ENCODE data around the gene TSEN15.
"Not testable (repeated sequence)": the region's sequence is repeated elsewhere in the genome, so short reads cannot be mapped to it uniquely, and the experiment has no call there.

TSEN15 gene

GRCh38 chr1:184031409-184032107 is 20.0 kb upstream of the TSEN15 start:
- DNase-seq (ENCODE audit: low read depth) = no peak

GRCh38 chr1:184032306-184032929 is 19.1 kb upstream of the TSEN15 start:
- DNase-seq (ENCODE audit: low read depth) = no peak

- DNase-seq (ENCODE audit: low read depth) = no peak
Observed at GRCh38 chr1:184032930-184033418, 18.6 kb upstream of the TSEN15 start.

- DNase-seq (ENCODE audit: low read depth) = peak; percentile 18
Observed at GRCh38 chr1:184033711-184034167, 17.8 kb upstream of the TSEN15 start.

DNA sequence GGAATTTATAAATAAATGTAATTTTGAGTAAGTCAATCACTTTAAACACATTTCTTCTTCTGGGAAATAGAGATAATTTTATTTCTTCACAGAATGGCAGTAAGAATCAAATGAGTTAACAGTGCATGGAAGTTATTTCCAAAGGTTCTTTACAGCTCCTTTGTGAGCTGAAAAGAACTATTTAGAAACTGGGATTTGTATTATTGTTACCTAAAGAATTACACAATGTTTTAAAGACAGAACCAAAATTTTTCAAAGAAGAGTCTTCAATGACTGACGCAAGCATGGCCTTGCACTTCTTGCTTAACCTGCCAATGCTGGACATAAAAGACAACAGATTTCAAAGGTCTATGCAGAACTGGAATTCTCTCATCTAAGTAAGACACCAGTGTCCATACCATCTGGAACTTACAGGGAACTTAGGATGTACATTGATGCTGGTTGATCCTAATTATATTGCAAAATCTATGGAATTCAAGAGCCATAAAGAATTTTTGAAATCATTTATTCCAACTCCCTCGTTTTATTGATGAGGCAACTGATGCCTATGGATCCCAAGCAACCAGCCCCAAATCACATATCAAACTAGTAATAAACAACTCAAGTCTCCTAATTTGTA is 16.7 kb upstream of the TSEN15 start:
- DNase-seq (ENCODE audit: low read depth) = no peak

DNA sequence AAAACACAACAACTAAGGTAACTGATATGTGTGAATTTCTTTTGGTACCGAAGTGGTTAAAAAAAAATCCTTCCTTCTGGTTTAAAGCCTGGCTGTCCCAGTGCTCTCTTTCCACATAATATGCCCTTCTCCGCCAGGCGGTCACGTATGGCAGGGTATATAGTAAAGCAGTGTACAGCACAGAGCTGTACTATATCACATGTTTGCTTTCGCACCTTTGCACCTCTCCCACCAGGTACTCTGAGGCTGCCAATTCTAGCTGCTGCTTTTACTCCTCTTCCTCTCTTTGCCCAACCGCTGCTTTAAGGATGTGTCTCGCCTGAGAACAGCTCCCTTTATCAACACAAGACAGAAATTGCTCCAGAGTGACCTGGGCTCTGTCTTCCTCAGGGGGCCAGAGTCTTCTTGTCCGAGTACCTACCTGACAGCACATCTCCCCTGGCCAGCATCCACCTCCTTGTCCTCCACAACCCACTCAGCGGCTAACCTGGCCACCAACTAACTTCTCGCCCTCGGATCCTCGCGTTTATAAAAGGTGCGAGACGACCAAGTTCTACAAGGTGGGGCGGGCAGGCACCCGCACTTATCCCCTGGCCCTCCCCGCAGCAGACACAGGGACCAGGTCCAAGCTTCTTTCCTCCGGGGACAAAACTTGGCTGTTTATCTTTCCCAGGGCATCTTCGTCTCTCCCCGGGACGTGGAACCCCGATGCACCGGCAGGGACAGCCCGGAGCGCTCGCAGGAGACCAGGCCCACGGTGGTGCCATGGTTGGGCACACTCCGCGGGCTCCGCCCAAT is 15.6 kb upstream of the TSEN15 start:
- DNase-seq (ENCODE audit: low read depth) = no peak

- no peak for DNase-seq (ENCODE audit: low read depth)
Observed at GRCh38 chr1:184036517-184036949, 15.0 kb upstream of the TSEN15 start.

- DNase-seq (ENCODE audit: low read depth) = no peak
Observed at GRCh38 chr1:184037849-184038591, 13.5 kb upstream of the TSEN15 start.

GRCh38 chr1:184039126-184039525 is 12.4 kb upstream of the TSEN15 start:
- no peak for DNase-seq (ENCODE audit: low read depth)

DNA sequence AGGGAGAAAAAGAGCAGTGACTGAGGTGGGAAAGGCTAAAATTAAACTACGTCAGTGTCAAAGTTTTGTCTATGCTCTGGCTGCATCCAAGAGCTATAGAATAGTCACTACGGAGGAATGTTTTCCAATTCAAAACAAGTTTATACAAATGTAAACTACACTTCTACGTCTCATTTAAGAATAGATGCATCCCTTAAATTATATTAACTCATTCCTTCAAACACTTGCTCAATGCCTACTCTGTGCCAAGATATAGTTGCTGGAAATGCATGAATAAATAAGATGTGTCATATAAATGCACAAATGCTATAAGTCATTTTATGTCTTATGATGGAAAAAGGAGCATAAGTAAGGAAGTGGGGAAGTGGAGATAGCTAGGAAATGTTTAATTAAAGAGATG is 9.8 kb upstream of the TSEN15 start:
- no peak for DNase-seq (ENCODE audit: low read depth)

DNA sequence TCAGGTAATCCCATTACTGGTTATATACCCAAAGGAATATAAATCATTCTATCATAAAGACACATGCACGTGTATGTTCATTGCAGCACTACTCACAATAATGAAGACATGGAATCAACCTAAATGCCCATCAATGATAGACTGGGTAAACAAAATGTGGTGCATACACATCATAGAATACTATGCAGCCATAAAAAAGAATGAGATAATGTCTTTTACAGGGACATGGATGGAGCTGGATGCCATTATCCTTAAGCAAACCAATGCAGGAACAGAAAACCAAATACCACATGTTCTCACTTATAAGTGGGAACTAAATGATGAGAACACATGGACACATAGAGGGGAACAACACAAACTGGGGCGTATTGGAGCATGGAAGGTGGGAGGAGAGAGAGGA is 8.2 kb upstream of the TSEN15 start:
- DNase-seq (ENCODE audit: low read depth) = not testable (repeated sequence)

- DNase-seq (ENCODE audit: low read depth) = no peak
Observed at GRCh38 chr1:184044603-184045376, 6.7 kb upstream of the TSEN15 start.

DNA sequence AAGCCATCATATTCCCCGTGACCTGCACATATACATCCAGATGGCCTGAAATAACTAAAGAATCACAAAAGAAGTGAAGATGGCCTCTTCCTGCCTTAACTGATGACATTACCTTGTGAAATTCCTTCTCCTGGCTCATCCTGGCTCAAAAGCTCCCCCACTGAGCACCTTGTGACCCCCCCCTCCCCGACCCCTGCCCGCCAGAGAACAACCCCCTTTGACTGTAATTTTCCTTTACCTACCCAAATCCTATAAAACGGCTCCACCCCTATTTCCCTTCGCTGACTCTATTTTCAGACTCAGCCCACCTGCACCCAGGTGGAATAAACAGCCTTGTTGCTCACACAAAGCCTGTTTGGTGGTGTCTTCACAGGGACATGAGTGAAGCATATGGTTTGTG is 4.0 kb upstream of the TSEN15 start:
- DNase-seq (ENCODE audit: low read depth) = not testable (repeated sequence)

DNA sequence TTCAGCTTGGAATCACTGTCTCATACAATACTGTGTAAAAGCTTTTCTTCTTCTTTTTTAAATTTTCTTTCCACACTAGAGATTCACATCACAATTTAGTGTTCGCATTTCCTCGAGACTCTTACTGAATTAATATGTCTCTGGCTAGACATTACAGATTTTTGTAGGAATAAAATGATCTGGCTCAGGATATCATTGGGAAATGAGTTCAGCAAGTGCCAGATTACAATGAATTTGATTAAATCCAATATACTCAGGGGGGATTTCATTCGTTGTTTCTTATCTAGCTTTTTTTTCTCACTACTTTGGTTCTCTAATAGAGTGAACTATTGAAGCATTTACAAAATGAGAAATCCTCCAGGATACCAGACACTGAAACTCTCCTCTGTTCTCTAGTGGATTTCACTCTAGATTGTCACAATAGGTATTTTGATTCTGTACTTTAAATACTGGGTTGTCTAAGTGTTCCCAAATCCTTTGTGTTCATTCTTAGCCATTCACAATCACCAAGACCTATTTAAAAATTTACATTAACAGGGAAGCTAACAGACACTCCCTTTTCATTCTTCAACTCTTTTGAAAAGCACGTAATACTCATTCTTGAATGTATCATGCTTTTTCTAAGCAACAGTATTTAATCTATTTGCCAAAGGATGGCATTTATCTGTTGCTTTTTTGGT is 2.8 kb upstream of the TSEN15 start:
- no peak for DNase-seq (ENCODE audit: low read depth)

DNA sequence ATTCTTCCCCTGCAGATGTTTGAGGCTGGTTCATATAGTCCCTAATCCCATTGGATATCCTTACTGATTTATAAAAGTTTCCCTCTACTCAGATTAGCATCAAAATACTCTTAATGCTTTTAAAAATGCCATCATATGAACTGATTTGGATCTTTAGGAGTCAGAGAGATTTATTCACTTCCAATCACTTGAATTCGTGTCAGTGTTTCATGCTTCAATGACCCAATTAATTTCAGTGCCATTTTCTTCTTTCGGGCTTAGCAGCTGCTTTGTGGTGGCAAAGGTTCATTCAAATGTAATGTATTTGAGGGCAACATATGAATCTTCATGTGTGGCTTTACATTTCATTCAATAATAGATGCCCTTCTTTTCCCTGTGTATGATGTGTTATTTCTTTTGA is 2.2 kb upstream of the TSEN15 start:
- DNase-seq (ENCODE audit: low read depth) = no peak

DNA sequence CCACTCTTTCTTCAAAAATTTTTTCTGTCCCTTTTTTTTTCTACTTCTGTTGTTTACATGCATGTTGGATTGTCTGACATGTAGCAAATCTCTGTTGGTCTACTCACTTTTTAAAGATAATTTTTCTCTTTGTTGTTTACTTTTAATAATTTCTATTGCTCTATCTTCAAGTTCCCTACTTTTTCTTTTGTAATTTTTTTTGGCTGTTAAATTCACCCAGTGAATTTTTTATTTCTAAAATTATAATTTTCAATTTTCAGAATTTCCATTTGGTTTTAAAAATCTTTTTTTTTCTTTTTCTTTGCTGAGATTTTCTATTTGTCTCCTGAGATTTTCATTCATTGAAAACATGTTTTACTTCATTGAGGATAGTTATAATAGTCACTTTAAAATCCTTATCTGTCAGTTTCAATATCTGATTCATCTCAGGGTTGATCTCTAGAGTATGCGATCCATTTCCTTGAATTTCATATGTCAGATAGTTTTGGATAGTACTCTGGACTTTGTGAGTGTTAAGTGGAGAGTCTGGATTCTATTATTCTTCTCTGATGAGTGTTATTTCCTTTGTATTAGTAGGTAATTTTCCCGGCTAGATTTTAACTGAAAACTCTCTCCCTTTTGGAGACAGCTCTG is 1.6 kb upstream of the TSEN15 start:
- DNase-seq (ENCODE audit: low read depth) = no peak

DNA sequence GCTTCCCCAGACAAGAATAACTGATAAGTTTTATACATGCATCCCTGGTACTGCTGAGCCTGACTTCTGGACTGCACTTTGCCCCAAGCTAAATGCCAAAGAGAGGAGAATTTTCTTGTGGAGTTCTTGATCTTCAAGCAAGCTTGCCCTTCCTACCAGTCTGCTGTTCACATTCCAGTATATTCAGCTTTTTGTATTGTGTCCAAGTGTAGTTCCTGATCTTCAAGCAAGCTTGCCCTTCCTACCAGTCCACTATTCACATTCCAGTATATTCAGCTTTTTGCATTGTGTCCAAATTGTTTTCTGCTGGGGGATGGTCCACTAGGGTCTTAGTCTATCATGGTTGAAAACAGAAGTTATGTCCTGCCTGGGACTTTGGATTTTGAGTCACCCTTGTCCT is 894 bp upstream of the TSEN15 start:
- no peak for DNase-seq (ENCODE audit: low read depth)

DNA sequence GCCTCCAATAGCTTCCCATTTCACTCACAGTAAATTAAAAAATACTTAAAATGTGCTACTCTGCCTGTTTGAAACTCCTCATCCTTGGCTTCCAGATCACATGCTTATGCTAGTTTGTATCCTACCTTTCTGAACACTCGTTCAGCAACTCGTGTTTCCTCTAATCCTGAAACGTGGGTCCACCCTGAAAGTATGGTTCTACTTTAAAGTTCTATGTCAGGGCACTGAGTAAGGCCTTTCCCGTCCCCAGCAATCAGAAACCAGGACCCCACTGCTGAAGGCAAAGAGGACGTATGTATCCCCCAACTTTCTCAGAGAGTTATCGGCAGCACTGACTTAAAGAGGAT is 419 bp upstream of the TSEN15 start:
- DNase-seq (ENCODE audit: low read depth) = no peak

DNA sequence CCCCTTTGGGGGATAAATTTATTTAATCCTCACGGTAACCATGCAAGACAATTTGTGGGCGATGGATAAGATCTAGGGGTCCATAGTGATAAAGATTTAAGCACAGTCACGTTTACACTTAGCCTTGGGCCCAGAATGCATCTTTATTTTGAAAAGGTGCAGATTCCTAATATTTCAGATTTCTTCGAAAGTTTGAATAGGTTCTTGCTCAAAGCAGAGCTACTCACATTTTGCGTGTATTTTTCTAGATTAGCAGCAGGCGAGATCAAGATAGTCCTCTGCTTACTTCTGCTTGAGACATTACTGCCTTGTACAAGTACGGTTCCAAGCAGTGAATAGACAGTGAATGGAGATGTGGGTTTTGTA is 647 bp downstream of the TSEN15 start:
- DNase-seq (ENCODE audit: low read depth) = no peak

GRCh38 chr1:184052750-184053149 is 1.2 kb downstream of the TSEN15 start:
- no peak for DNase-seq (ENCODE audit: low read depth)

Data from GM04504 (cell line).